ENCODE data around the gene KLF17.

GRCh38 chr1:44152692-44153091 is 34.1 kb downstream of the KLF17 start:
- TF ChIP-seq, protein P1, sequence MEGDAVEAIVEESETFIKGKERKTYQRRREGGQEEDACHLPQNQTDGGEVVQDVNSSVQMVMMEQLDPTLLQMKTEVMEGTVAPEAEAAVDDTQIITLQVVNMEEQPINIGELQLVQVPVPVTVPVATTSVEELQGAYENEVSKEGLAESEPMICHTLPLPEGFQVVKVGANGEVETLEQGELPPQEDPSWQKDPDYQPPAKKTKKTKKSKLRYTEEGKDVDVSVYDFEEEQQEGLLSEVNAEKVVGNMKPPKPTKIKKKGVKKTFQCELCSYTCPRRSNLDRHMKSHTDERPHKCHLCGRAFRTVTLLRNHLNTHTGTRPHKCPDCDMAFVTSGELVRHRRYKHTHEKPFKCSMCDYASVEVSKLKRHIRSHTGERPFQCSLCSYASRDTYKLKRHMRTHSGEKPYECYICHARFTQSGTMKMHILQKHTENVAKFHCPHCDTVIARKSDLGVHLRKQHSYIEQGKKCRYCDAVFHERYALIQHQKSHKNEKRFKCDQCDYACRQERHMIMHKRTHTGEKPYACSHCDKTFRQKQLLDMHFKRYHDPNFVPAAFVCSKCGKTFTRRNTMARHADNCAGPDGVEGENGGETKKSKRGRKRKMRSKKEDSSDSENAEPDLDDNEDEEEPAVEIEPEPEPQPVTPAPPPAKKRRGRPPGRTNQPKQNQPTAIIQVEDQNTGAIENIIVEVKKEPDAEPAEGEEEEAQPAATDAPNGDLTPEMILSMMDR (conservative IDR thresholded peaks at IDR 0.05; ENCODE audit: low read depth in 2 of 2): no peak
- no peak for TF ChIP-seq POLR2AphosphoS5 (IDR thresholded peaks at IDR 0.05; ENCODE audit: low read depth)

Measured in GM23338 (cell line).